GM19463 (cell line): ENCODE measurements around the gene MRPL38.
"Not testable (repeated sequence)": the region's sequence is repeated elsewhere in the genome, so short reads cannot be mapped to it uniquely, and the experiment has no call there.

Experiments
- ATAC-seq: cut with Tn5 transposase; IDR thresholded peaks from one replicate; pipeline ENCODE4 v1.9.1; 2021; ENCODE audit warnings: mild to moderate bottlenecking, moderate library complexity; ENCODE audit not compliant: unreplicated experiment

Gene MRPL38

GRCh38 chr17:75898065-75898464 is 6.6 kb downstream of the MRPL38 start:
- ATAC-seq, result no peak

GRCh38 chr17:75897160-75898019 is 7.3 kb downstream of the MRPL38 start:
- no peak for ATAC-seq

GRCh38 chr17:75896415-75897159 is 8.1 kb downstream of the MRPL38 start, which contains the start of gene TRIM65:
Gene TRIM65 (minus strand): TSS chr17:75896951. CDS start chr17:75896937, 14 bp downstream.
- ATAC-seq, result peak; percentile 71

GRCh38 chr17:75895370-75896155 is 9.1 kb downstream of the MRPL38 start:
- ATAC-seq, result no peak

GRCh38 chr17:75894049-75894733 is 10.5 kb downstream of the MRPL38 start:
- no peak for ATAC-seq

- ATAC-seq, result no peak
Measured at GRCh38 chr17:75893305-75894048, 11.2 kb downstream of the MRPL38 start.

- ATAC-seq, result no peak
Measured at GRCh38 chr17:75892556-75893224, 12.0 kb downstream of the MRPL38 start.

GRCh38 chr17:75891605-75892555 is 12.8 kb downstream of the MRPL38 start:
- no peak for ATAC-seq

- no peak for ATAC-seq
Measured at GRCh38 chr17:75891022-75891604, 13.6 kb downstream of the MRPL38 start.

GRCh38 chr17:75889454-75889853 is 15.2 kb downstream of the MRPL38 start:
- ATAC-seq, result no peak

- ATAC-seq, result no peak
Measured at GRCh38 chr17:75888484-75888883, 16.2 kb downstream of the MRPL38 start.

GRCh38 chr17:75885860-75886259 is 18.8 kb downstream of the MRPL38 start:
- ATAC-seq, result not testable (repeated sequence)

GRCh38 chr17:75885431-75885830 is 19.3 kb downstream of the MRPL38 start:
- ATAC-seq, result no peak

GRCh38 chr17:75881678-75882454 is 22.8 kb downstream of the MRPL38 start:
- no peak for ATAC-seq

- ATAC-seq, result no peak
Measured at GRCh38 chr17:75880266-75880665, 24.4 kb downstream of the MRPL38 start.

GRCh38 chr17:75878174-75878998 is 26.3 kb downstream of the MRPL38 start, which contains the start of gene TRIM47:
Gene TRIM47 (minus strand): TSS chr17:75878581. CDS start chr17:75878548, 33 bp downstream.
- ATAC-seq, result peak; percentile 13
